ENCODE measurements around the gene ANKRD13A.

DNA sequence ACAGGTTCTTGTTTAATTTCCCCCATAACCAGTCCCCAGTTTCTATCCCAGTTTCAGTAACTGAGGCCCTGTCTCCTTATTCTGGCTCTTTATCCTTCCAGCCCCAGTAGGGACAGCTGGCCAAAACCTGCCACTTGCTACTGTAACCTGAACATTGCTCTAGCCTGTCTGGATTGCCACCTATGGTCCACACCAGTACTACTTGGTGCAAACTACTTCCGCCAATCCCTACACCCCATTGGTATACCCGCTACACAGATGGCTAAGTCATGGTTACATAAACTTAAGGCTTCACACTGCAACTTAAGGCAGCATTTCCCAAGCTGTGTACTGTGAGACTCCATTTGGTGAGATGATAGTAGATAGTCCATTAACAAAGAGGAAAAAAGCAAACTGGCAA, 69.4 kb downstream of the ANKRD13A start:
- TF ChIP-seq, protein P1, sequence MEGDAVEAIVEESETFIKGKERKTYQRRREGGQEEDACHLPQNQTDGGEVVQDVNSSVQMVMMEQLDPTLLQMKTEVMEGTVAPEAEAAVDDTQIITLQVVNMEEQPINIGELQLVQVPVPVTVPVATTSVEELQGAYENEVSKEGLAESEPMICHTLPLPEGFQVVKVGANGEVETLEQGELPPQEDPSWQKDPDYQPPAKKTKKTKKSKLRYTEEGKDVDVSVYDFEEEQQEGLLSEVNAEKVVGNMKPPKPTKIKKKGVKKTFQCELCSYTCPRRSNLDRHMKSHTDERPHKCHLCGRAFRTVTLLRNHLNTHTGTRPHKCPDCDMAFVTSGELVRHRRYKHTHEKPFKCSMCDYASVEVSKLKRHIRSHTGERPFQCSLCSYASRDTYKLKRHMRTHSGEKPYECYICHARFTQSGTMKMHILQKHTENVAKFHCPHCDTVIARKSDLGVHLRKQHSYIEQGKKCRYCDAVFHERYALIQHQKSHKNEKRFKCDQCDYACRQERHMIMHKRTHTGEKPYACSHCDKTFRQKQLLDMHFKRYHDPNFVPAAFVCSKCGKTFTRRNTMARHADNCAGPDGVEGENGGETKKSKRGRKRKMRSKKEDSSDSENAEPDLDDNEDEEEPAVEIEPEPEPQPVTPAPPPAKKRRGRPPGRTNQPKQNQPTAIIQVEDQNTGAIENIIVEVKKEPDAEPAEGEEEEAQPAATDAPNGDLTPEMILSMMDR (IDR thresholded peaks at IDR 0.05), result no peak
- no peak for TF ChIP-seq POLR2AphosphoS5 (IDR thresholded peaks at IDR 0.05)

Measured in transverse colon (tissue), 4 donors.